Measurements from ENCODE around the gene ZNF438.
"Not testable (repeated sequence)": the region's sequence is repeated elsewhere in the genome, so short reads cannot be mapped to it uniquely, and the experiment has no call there.

ZNF438 gene

DNA sequence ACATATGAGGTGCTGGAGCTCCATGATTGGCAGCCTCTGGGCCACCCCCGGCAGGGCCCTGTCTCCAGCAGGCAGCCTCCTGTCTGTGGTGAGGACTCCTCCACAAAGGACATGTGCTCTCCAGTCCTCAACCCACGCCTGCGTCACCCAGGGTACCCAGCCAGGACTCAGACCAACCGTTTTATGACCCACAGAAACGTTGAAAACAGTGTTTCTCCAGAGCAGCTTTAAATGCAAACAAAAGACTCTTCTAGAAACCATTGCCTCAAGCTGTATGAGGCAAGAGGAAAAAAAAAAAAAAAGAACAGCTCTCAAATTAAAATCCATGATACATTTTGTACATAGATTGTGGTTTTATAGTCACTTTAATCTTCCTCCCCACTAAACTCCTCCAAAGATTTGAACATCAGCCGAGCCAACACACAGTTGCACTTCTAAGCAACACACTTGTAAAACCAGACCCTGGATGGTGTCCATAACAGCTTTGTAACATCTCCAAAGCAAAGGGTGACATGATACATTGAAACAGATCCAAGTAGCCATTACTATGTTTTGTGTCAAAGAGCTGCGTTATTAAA lies 227.1 kb downstream of the ZNF438 start:
- no peaks in the 10 kb centered on the region for H3K9me3 ChIP-seq (replicated peaks in 1 of 11)
- no peak overlapping the region for H3K9ac ChIP-seq
- no peaks in the 10 kb centered on the region for H3K36me3 ChIP-seq
- H3K27me3 ChIP-seq, result no peaks in the 10 kb centered on the region
- peaks cover 0 to 5% (median 0%) of the 10 kb centered on the region in 10 experiments; a peak in 1 of 20 replicates for H3K4me1 ChIP-seq
- no peak for TF ChIP-seq Cebpa-rat (IDR thresholded peaks at IDR 0.05)
- no peak overlapping the region for H3K4me3 ChIP-seq
- no peak overlapping the region for H3K27ac ChIP-seq
- H4K20me1 ChIP-seq, result no peaks in the 10 kb centered on the region
- no peak overlapping the region for H3K4me2 ChIP-seq

DNA sequence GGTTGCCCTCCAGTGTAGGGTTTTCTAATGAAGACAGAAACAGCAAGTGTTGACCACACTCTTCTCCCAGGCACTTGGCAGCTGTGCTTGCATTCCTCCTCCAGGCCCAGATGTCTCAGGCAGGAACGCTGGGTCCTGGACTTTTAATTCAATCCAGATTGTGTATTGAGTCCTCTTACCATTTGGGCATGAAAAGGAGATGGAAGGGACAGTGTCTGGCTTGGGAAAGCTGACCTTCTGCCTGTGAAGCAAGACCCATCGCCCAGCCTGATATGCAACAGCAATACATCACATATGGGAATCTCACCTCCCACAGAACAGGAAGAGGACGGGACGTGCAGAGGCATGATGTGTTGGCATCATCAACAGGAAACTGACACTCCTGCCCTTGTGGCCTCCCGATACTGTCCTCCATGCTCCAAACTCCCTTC lies 227.8 kb downstream of the ZNF438 start:
- no peaks in the 10 kb centered on the region for H3K36me3 ChIP-seq
- no peak overlapping the region for H3K4me3 ChIP-seq
- no peak for TF ChIP-seq Cebpa-rat (IDR thresholded peaks at IDR 0.05)
- H3K9me3 ChIP-seq (replicated peaks in 1 of 11), result no peaks in the 10 kb centered on the region
- no peak overlapping the region for H3K9ac ChIP-seq
- H3K27me3 ChIP-seq, result no peaks in the 10 kb centered on the region
- H4K20me1 ChIP-seq, result no peaks in the 10 kb centered on the region
- peaks cover 0 to 5% (median 0%) of the 10 kb centered on the region in 10 experiments; a peak in 1 of 20 replicates for H3K4me1 ChIP-seq
- H3K27ac ChIP-seq, result no peak overlapping the region
- H3K4me2 ChIP-seq, result no peak overlapping the region

DNA sequence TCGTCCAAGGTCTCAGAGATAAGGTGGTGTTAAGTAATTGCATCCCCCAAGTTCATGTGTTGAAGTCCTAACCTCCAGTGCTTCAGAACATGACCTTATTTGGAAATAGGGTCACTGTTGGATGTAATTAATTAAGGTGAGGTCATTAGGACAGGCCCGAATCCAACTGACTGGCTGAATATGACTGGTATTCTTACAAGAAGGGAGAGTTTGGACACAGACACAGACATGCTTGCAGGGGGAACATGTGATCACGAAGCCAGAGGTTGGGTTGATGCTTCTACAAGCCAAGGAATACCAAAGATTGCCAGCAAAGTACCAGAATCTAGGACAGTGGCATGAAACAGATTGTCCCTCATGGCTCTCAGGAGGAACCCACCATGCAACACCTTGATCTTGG lies 228.6 kb downstream of the ZNF438 start:
- no peaks in the 10 kb centered on the region for H3K9me3 ChIP-seq (replicated peaks in 1 of 11)
- no peaks in the 10 kb centered on the region for H4K20me1 ChIP-seq
- no peak overlapping the region for H3K4me2 ChIP-seq
- H3K4me3 ChIP-seq, result no peak overlapping the region
- no peaks in the 10 kb centered on the region for H3K36me3 ChIP-seq
- no peak for TF ChIP-seq Cebpa-rat (IDR thresholded peaks at IDR 0.05)
- peaks cover 0 to 5% (median 0%) of the 10 kb centered on the region in 10 experiments; a peak in 1 of 20 replicates for H3K4me1 ChIP-seq
- H3K27me3 ChIP-seq, result no peaks in the 10 kb centered on the region
- no peak overlapping the region for H3K9ac ChIP-seq
- no peak overlapping the region for H3K27ac ChIP-seq

DNA sequence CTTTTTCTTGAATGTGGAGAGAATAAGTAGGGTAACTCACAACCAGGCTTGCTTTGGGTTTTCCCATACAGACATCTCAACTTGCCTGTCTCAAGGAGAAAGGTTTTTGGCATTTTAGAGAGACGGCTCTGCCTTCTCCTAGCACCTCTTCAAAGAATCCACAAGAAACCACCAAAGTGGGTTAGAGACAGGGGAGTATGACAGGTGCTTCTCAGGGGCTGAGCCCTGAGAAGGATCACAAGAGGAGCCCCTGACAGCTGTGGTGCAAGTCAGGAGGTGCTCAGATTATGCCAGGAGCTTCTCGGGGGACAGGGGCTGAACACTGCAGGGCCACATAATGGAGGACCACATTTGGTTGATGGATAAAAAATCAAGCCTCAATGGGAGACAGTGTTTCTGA lies 231.3 kb downstream of the ZNF438 start:
- TF ChIP-seq Cebpa-rat (IDR thresholded peaks at IDR 0.05), result no peak
- no peaks in the 10 kb centered on the region for H3K9me3 ChIP-seq (replicated peaks in 1 of 11)
- no peaks in the 10 kb centered on the region for H4K20me1 ChIP-seq
- no peak overlapping the region for H3K9ac ChIP-seq
- H3K4me1 ChIP-seq, result no peaks in the 10 kb centered on the region
- no peaks in the 10 kb centered on the region for H3K27me3 ChIP-seq
- H3K27ac ChIP-seq, result no peak overlapping the region
- no peak overlapping the region for H3K4me2 ChIP-seq
- H3K4me3 ChIP-seq, result no peak overlapping the region
- H3K36me3 ChIP-seq, result no peaks in the 10 kb centered on the region

DNA sequence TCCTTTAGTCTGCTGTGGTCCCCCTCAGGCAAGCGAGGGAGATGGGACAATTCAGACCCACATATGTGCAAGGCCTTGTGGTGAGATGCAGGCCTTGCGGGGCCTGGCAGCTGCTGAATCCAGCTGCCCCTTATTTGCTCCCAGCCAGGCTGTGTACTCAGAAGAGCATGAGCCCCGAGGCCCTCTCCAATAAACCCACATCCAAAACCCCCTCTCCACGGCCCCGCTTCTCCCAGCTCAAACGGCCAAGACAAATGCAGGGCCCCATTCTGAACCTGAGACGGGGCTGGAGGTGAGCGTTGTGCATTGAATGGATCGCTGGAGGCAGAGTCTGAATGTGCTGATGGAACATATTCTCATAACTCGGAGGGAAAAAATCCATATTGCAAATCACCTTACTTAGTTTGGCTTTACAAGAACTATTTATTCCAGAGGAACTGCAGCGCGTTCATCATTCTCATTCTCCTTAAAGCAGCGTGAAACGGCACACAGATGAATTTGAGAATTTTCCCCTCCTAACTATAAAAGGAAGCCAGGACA lies 232.9 kb downstream of the ZNF438 start:
- no peak overlapping the region for H3K4me2 ChIP-seq
- no peaks in the 10 kb centered on the region for H4K20me1 ChIP-seq
- H3K36me3 ChIP-seq, result no peaks in the 10 kb centered on the region
- no peaks in the 10 kb centered on the region for H3K4me1 ChIP-seq
- no peaks in the 10 kb centered on the region for H3K27me3 ChIP-seq
- H3K9me3 ChIP-seq (replicated peaks in 1 of 11), result no peaks in the 10 kb centered on the region
- TF ChIP-seq Cebpa-rat (IDR thresholded peaks at IDR 0.05), result no peak
- H3K9ac ChIP-seq, result no peak overlapping the region
- H3K27ac ChIP-seq, result no peak overlapping the region
- no peak overlapping the region for H3K4me3 ChIP-seq

DNA sequence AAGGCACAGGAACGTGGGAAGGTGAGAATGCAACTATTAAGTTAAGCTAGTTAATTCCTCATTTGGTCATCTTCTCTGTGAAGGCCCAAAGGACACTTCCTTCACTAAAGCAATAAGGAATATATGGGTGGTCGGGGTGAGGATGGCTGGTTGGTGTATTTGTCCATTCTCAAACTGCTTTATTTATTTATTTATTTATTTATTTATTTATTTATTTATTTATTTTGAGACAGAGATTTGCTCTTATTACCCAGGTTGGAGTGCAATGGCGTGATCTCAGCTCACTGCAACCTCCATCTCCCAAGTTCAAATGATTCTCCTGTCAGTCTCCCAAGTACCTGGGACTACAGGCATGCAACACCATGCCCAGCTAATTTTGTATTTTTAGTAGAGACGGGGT lies 236.6 kb downstream of the ZNF438 start:
- H3K9ac ChIP-seq, result not testable (repeated sequence)

More for the DNA sequence above, 236.6 kb downstream of the ZNF438 start:
- H3K4me2 ChIP-seq; H3K4me1 ChIP-seq; H3K9me3 ChIP-seq (replicated peaks in 1 of 11); H3K27me3 ChIP-seq; H3K27ac ChIP-seq; H3K4me3 ChIP-seq; H3K36me3 ChIP-seq; H4K20me1 ChIP-seq: not testable (repeated sequence)

All from BLaER1 treated with 17β-estradiol and CSF1 and Interleukin-3, amounts not matched to agents 10 nM and 100 nM (cell line).